ACC112 (cell line): ENCODE results near the gene DPH1.

Experiments
- H2AFZ ChIP-seq: fragments of 200-600 bp; sonication (generic); one replicate; pipeline ENCODE4 v1.6.0; 2017; ENCODE audit warnings: antibody characterized with exemption, low read length; ENCODE audit not compliant: unreplicated experiment
- H3K27ac ChIP-seq: fragments of 200-600 bp; sonication (generic); 2 replicates; pipeline ENCODE4 v1.5.1; 2014; ENCODE audit warnings: low read depth, mild to moderate bottlenecking, antibody characterized with exemption, low read length, moderate library complexity
- H3K27me3 ChIP-seq: fragments of 200-600 bp; sonication (generic); 2 replicates; pipeline ENCODE4 v1.6.1; 2014; ENCODE audit warnings: mild to moderate bottlenecking, antibody characterized with exemption, low read length, moderate library complexity, mixed read lengths; ENCODE audit not compliant: insufficient read depth
- H3K36me3 ChIP-seq: fragments of 200-600 bp; sonication (generic); 2 replicates; pipeline ENCODE4 v1.6.1; 2016; ENCODE audit warnings: mild to moderate bottlenecking, antibody characterized with exemption, low read length, moderate library complexity, mixed read lengths; ENCODE audit not compliant: insufficient read depth
- H3K4me1 ChIP-seq: fragments of 200-600 bp; sonication (generic); one replicate; pipeline ENCODE4 v1.6.1; 2016; ENCODE audit warnings: low read length, mixed read lengths; ENCODE audit not compliant: insufficient read depth, unreplicated experiment, control insufficient read depth
- H3K4me3 ChIP-seq: fragments of 200-600 bp; sonication (generic); 2 replicates; pipeline ENCODE4 v1.5.1; 2014; ENCODE audit warnings: mild to moderate bottlenecking, low read depth, low read length
- H3K79me2 ChIP-seq: fragments of 200-600 bp; sonication (generic); one replicate; pipeline ENCODE4 v1.6.0; 2016; ENCODE audit warnings: low read length; ENCODE audit not compliant: control insufficient read depth, unreplicated experiment, insufficient read depth

DPH1 gene

DNA sequence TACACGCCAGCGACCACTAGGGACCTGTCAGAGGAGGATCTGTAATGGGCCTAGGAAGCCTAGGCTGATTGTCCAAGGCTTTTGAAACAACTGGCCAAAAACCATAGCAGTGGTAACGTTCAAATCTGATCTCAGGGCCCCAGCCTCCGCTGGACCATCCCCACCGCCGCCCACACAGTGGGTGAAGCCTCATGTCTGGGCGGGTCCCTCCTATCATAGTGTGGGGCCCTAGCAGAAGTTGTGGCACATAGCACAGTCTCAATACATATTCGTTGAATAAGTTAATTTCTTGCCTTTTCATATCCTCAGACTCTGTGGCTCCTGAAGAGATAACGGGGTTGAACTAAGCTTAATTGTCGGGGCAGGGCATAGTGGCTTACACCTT is 818 bp downstream of the DPH1 start:
- H3K4me3 ChIP-seq: peak overlapping the region; percentile 97
- H3K27ac ChIP-seq: peak overlapping the region; percentile 3; the same call in 1 of the 2 replicates
- H3K27me3 ChIP-seq: peaks cover 5% of the 10 kb centered on the region
- no peaks in the 10 kb centered on the region for H3K36me3 ChIP-seq
- H3K79me2 ChIP-seq: peaks cover 10% of the 10 kb centered on the region
- no peak overlapping the region for H2AFZ ChIP-seq
- peaks cover 39% of the 10 kb centered on the region for H3K4me1 ChIP-seq

DNA sequence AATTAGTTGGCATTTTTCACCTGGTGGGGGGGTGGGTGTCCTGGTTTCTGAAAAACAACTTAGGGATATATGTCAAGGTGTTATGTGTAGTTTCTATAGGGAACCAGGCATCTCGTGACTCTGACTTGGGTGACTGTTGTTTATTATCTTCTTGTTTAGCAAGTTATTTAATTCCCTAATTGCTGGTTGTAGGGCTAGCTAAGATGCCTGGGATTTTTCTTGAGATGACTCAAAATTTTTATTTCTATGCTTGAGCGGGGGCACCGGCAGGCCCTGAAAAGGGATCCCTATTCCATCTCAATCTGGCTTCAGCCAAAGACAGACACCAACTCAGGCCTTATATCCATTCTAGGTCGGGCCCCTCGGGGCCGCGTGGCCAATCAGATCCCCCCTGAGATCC is 3.2 kb downstream of the DPH1 start:
- Histone ChIP-seq H3K36me3 (no peaks in the 10 kb centered on the region), H3K27ac (no peak overlapping the region), H3K4me3 (no peak overlapping the region), H3K27me3 (no peaks in the 10 kb centered on the region), H3K4me1 (peaks cover 40% of the 10 kb centered on the region), H3K79me2 (peaks cover 10% of the 10 kb centered on the region), H2AFZ (no peak overlapping the region)

- Histone ChIP-seq H3K4me3 (no peak overlapping the region), H3K27ac (no peak overlapping the region), H3K79me2 (peaks cover 10% of the 10 kb centered on the region), H3K36me3 (no peaks in the 10 kb centered on the region), H3K4me1 (peaks cover 32% of the 10 kb centered on the region), H3K27me3 (no peaks in the 10 kb centered on the region), H2AFZ (no peak overlapping the region)
Measured at GRCh38 chr17:2034157-2034556, 4.2 kb downstream of the DPH1 start.

DNA sequence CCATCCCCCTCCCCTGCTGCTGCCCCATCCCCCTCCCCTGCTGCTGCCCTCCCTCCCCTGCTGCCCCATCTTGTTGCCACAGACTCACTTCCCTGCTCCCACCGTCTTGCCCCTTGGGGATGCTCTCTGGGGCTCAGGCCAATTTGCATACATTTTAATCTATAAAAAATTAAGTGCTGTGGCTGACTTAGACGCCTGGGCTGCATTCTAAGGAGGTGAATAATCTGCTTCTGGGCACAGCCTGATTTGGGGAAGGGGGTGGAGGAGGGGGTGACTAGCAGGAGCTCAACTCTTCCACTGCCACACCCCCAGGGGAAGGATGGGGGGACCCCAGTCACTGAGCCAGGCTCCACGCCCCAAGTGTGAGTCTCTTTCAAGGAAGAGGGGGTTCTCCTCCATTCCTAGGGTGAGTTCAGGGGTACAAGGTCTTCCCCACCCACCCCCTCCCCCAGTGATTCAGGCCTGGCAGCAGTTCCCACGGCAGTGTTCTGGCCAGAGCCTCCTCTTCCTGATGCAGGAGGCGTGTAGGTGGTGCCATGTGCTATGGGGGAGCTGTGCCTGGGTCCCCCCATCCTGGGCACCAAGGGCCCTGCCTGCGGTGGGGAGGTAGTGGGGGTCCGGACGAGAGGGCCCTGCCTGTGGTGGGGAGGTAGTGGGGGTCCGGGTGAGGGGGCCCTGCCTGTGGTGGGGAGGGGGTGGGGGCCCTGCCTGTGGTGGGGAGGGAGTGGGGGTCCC is 5.0 kb downstream of the DPH1 start:
- Histone ChIP-seq H3K4me1 (peaks cover 32% of the 10 kb centered on the region), H3K4me3 (0 out of 2 replicates have a peak overlapping the region, but pooled peaks have one; percentile 21), H3K36me3 (no peaks in the 10 kb centered on the region), H3K27me3 (no peaks in the 10 kb centered on the region), H3K27ac (peak overlapping the region; percentile 59), H3K79me2 (peaks cover 10% of the 10 kb centered on the region), H2AFZ (no peak overlapping the region)

DNA sequence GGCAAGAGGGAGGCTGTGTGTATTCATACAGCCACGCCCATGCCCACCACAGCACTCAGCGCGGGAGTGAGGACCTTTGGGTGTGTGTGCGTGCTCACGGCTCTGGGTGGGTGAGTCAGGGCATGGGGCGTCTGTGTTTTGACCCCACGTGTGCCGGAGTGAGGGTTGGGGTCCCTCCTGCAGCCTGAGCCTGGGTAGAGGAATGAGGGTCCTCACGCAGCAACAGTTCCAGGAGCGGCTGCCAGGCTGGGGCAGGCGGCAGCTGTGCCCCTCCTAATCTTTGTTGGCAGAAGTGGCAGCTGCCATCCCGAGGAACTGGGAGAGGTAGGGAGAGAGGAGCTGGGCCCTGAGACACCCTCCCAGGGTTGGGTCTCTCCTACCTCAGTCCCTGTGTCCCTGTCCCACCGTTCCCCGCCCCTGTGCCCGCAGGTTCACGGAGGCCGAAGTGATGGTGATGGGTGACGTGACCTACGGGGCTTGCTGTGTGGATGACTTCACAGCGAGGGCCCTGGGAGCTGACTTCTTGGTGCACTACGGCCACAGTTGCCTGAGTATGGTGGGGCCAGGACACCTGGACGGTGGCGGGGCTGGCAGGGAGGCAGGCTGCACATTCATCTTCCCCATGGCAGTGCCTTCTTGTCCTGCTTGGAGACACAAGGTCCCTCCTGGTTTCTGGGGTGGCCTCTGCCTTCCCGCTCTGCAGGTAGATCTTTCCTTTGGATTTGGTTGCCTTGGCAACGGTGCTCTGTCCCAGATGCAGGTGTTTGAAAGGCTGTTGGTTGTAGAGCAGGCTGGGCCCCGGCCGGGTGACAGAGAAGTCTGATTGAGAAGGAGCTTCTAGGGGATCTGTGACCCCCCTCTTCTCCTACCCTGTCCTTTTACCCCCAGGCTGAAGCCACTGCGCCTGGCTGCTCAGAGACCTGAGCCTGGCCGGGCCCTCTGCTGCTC is 5.9 kb downstream of the DPH1 start:
- no peaks in the 10 kb centered on the region for H3K27me3 ChIP-seq
- peaks cover 30% of the 10 kb centered on the region for H3K4me1 ChIP-seq
- H2AFZ ChIP-seq: no peak overlapping the region
- no peak overlapping the region for H3K4me3 ChIP-seq
- peaks cover 10% of the 10 kb centered on the region for H3K79me2 ChIP-seq
- H3K27ac ChIP-seq: peak overlapping the region; percentile 59; the same call in 1 of the 2 replicates
- no peaks in the 10 kb centered on the region for H3K36me3 ChIP-seq

- Histone ChIP-seq H3K36me3 (no peaks in the 10 kb centered on the region), H3K4me3 (no peak overlapping the region), H3K27me3 (no peaks in the 10 kb centered on the region), H3K79me2 (peaks cover 3% of the 10 kb centered on the region), H3K4me1 (peaks cover 24% of the 10 kb centered on the region), H2AFZ (no peak overlapping the region), H3K27ac (no peak overlapping the region)
Measured at GRCh38 chr17:2037155-2037554, 7.2 kb downstream of the DPH1 start.

GRCh38 chr17:2040219-2040827 is 10.4 kb downstream of the DPH1 start:
- H3K4me1 ChIP-seq: peaks cover 26% of the 10 kb centered on the region
- no peak overlapping the region for H3K27ac ChIP-seq
- peaks cover 15% of the 10 kb centered on the region for H3K79me2 ChIP-seq
- H2AFZ ChIP-seq: no peak overlapping the region
- peaks cover 3% of the 10 kb centered on the region; the same call in 1 of the 2 replicates for H3K36me3 ChIP-seq
- H3K27me3 ChIP-seq: no peaks in the 10 kb centered on the region
- no peak overlapping the region for H3K4me3 ChIP-seq

GRCh38 chr17:2040942-2041560 is 11.1 kb downstream of the DPH1 start:
- peaks cover 15% of the 10 kb centered on the region for H3K79me2 ChIP-seq
- peak overlapping the region; percentile 26 for H3K27ac ChIP-seq
- H2AFZ ChIP-seq: peak overlapping the region; percentile 51
- peaks cover 21% of the 10 kb centered on the region for H3K4me1 ChIP-seq
- H3K4me3 ChIP-seq: peak overlapping the region; percentile 91
- H3K27me3 ChIP-seq: no peaks in the 10 kb centered on the region
- H3K36me3 ChIP-seq: peaks cover 3% of the 10 kb centered on the region; the same call in 1 of the 2 replicates

DNA sequence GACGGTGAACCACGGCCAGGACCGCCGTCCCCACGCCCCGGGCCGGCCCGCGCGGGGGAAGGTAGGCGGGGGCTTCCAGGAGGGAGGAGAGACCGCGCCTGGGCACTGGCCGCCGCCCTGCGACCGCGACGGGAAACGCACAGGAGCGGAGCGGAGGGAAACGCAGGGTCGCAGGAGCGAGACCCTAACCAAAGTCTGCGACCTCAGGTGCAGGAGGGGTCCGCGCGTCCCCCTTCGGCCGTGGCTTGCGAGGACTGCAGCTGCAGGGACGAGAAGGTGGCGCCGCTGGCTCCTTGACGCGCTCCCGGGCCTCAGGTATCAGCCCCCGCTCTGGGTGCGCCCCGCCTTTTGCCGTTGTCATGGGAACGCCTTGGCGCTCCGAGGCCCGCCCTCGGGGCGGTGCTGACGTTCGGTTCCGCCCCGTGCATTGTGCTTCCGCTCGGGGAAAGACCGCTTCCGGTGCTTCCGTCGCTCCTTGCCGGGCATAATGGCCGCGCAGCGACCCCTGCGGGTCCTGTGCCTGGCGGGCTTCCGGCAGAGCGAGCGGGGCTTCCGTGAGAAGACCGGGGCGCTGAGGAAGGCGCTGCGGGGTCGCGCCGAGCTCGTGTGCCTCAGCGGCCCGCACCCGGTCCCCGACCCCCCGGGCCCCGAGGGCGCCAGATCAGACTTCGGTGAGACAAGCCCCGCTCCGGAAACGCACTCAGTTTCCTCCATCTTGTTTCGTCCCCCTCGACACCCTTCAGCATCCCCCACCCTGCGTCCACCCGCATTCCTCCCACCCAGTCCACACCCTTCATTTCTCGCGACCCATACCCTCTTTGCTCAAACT is 11.8 kb downstream of the DPH1 start, which contains the start of gene OVCA2:
Gene OVCA2, plus strand, starts transcription at position 462 of the 829 bp plus-strand sequence. Its CDS starts 26 bp downstream, at position 488.
- Histone ChIP-seq H3K36me3 (peaks cover 3% of the 10 kb centered on the region; the same call in 1 of the 2 replicates), H2AFZ (peak within 1 kb of the TSS; percentile 51), H3K27ac (peak within 1 kb of the TSS; percentile 72), H3K79me2 (peaks cover 15% of the 10 kb centered on the region), H3K27me3 (no peaks in the 10 kb centered on the region), H3K4me3 (peak within 1 kb of the TSS; percentile 91), H3K4me1 (peaks cover 21% of the 10 kb centered on the region)
